ENCODE data around the gene TAS1R2.
"Not testable (repeated sequence)": the region's sequence is repeated elsewhere in the genome, so short reads cannot be mapped to it uniquely, and the experiment has no call there.

TAS1R2 gene

GRCh38 chr1:18891858-18892257 is 32.4 kb upstream of the TAS1R2 start:
- not testable (repeated sequence) for H3K9ac ChIP-seq (ENCODE audit: low read depth, low read length); H3K9me3 ChIP-seq (ENCODE audit: control insufficient read depth, insufficient read depth, low read length); H3K36me3 ChIP-seq (ENCODE audit: insufficient read depth, low read length); H3K4me1 ChIP-seq (ENCODE audit: insufficient read depth, low read length)

- Histone ChIP-seq H3K9ac (ENCODE audit: low read depth, low read length) (no peak overlapping the region), H3K9me3 (ENCODE audit: control insufficient read depth, insufficient read depth, low read length) (no peaks in the 10 kb centered on the region), H3K4me1 (ENCODE audit: insufficient read depth, low read length) (no peaks in the 10 kb centered on the region), H3K36me3 (ENCODE audit: insufficient read depth, low read length) (no peaks in the 10 kb centered on the region; the same call in 1 of the 2 replicates)
These were observed 31.9 kb upstream of the TAS1R2 start for GRCh38 chr1:18891426-18891780.

GRCh38 chr1:18890706-18891425 is 31.4 kb upstream of the TAS1R2 start:
- H3K36me3 ChIP-seq (ENCODE audit: insufficient read depth, low read length) = no peaks in the 10 kb centered on the region; the same call in 1 of the 2 replicates
- H3K9ac ChIP-seq (ENCODE audit: low read depth, low read length) = no peak overlapping the region
- no peaks in the 10 kb centered on the region for H3K4me1 ChIP-seq (ENCODE audit: insufficient read depth, low read length)
- H3K9me3 ChIP-seq (ENCODE audit: control insufficient read depth, insufficient read depth, low read length) = no peaks in the 10 kb centered on the region

GRCh38 chr1:18886003-18886335 is 26.5 kb upstream of the TAS1R2 start:
- Histone ChIP-seq H3K9ac (ENCODE audit: low read depth, low read length) (no peak overlapping the region), H3K9me3 (ENCODE audit: control insufficient read depth, insufficient read depth, low read length) (no peaks in the 10 kb centered on the region), H3K36me3 (ENCODE audit: insufficient read depth, low read length) (no peaks in the 10 kb centered on the region; the same call in 1 of the 2 replicates), H3K4me1 (ENCODE audit: insufficient read depth, low read length) (no peaks in the 10 kb centered on the region)

GRCh38 chr1:18885311-18886002 is 26.0 kb upstream of the TAS1R2 start:
- Histone ChIP-seq H3K36me3 (ENCODE audit: insufficient read depth, low read length) (no peaks in the 10 kb centered on the region; the same call in 1 of the 2 replicates), H3K4me1 (ENCODE audit: insufficient read depth, low read length) (no peaks in the 10 kb centered on the region), H3K9ac (ENCODE audit: low read depth, low read length) (no peak overlapping the region), H3K9me3 (ENCODE audit: control insufficient read depth, insufficient read depth, low read length) (no peaks in the 10 kb centered on the region)

GRCh38 chr1:18884727-18885126 is 25.3 kb upstream of the TAS1R2 start:
- Histone ChIP-seq H3K9me3 (ENCODE audit: control insufficient read depth, insufficient read depth, low read length) (no peaks in the 10 kb centered on the region), H3K4me1 (ENCODE audit: insufficient read depth, low read length) (no peaks in the 10 kb centered on the region), H3K9ac (ENCODE audit: low read depth, low read length) (no peak overlapping the region), H3K36me3 (ENCODE audit: insufficient read depth, low read length) (no peaks in the 10 kb centered on the region; the same call in 1 of the 2 replicates)

- no peaks in the 10 kb centered on the region; the same call in 1 of the 2 replicates for H3K36me3 ChIP-seq (ENCODE audit: insufficient read depth, low read length)
- no peaks in the 10 kb centered on the region for H3K4me1 ChIP-seq (ENCODE audit: insufficient read depth, low read length)
- no peak overlapping the region for H3K9ac ChIP-seq (ENCODE audit: low read depth, low read length)
- H3K9me3 ChIP-seq (ENCODE audit: control insufficient read depth, insufficient read depth, low read length) = no peaks in the 10 kb centered on the region
These were observed 24.9 kb upstream of the TAS1R2 start for GRCh38 chr1:18884419-18884717.

GRCh38 chr1:18883636-18884418 is 24.4 kb upstream of the TAS1R2 start:
- Histone ChIP-seq H3K36me3 (ENCODE audit: insufficient read depth, low read length) (no peaks in the 10 kb centered on the region; the same call in 1 of the 2 replicates), H3K9me3 (ENCODE audit: control insufficient read depth, insufficient read depth, low read length) (no peaks in the 10 kb centered on the region)

GRCh38 chr1:18883079-18883478 is 23.6 kb upstream of the TAS1R2 start:
- no peaks in the 10 kb centered on the region for H3K36me3 ChIP-seq (ENCODE audit: insufficient read depth, low read length)

More at GRCh38 chr1:18883636-18884418, 24.4 kb upstream of the TAS1R2 start:
- Histone ChIP-seq H3K9ac (ENCODE audit: low read depth, low read length) (no peak overlapping the region), H3K4me1 (ENCODE audit: insufficient read depth, low read length) (no peaks in the 10 kb centered on the region)

GRCh38 chr1:18882486-18882885 is 23.0 kb upstream of the TAS1R2 start:
- Histone ChIP-seq H3K9ac (ENCODE audit: low read depth, low read length) (no peak overlapping the region), H3K9me3 (ENCODE audit: control insufficient read depth, insufficient read depth, low read length) (no peaks in the 10 kb centered on the region)

More at GRCh38 chr1:18883079-18883478, 23.6 kb upstream of the TAS1R2 start:
- Histone ChIP-seq H3K9ac (ENCODE audit: low read depth, low read length) (no peak overlapping the region), H3K9me3 (ENCODE audit: control insufficient read depth, insufficient read depth, low read length) (no peaks in the 10 kb centered on the region), H3K4me1 (ENCODE audit: insufficient read depth, low read length) (no peaks in the 10 kb centered on the region)

GRCh38 chr1:18881642-18882431 is 22.4 kb upstream of the TAS1R2 start:
- no peaks in the 10 kb centered on the region for H3K9me3 ChIP-seq (ENCODE audit: control insufficient read depth, insufficient read depth, low read length)
- H3K4me1 ChIP-seq (ENCODE audit: insufficient read depth, low read length) = no peaks in the 10 kb centered on the region
- H3K36me3 ChIP-seq (ENCODE audit: insufficient read depth, low read length) = no peaks in the 10 kb centered on the region
- H3K9ac ChIP-seq (ENCODE audit: low read depth, low read length) = no peak overlapping the region

More at GRCh38 chr1:18882486-18882885, 23.0 kb upstream of the TAS1R2 start:
- no peaks in the 10 kb centered on the region for H3K4me1 ChIP-seq (ENCODE audit: insufficient read depth, low read length)
- no peaks in the 10 kb centered on the region for H3K36me3 ChIP-seq (ENCODE audit: insufficient read depth, low read length)

GRCh38 chr1:18881164-18881563 is 21.7 kb upstream of the TAS1R2 start:
- Histone ChIP-seq H3K36me3 (ENCODE audit: insufficient read depth, low read length) (no peaks in the 10 kb centered on the region), H3K4me1 (ENCODE audit: insufficient read depth, low read length) (no peaks in the 10 kb centered on the region), H3K9ac (ENCODE audit: low read depth, low read length) (no peak overlapping the region), H3K9me3 (ENCODE audit: control insufficient read depth, insufficient read depth, low read length) (no peaks in the 10 kb centered on the region)

GRCh38 chr1:18880585-18880984 is 21.1 kb upstream of the TAS1R2 start:
- Histone ChIP-seq H3K9me3 (ENCODE audit: control insufficient read depth, insufficient read depth, low read length) (no peaks in the 10 kb centered on the region), H3K9ac (ENCODE audit: low read depth, low read length) (no peak overlapping the region), H3K4me1 (ENCODE audit: insufficient read depth, low read length) (no peaks in the 10 kb centered on the region), H3K36me3 (ENCODE audit: insufficient read depth, low read length) (no peaks in the 10 kb centered on the region)

- H3K36me3 ChIP-seq (ENCODE audit: insufficient read depth, low read length) = no peaks in the 10 kb centered on the region
- H3K9ac ChIP-seq (ENCODE audit: low read depth, low read length) = no peak overlapping the region
- no peaks in the 10 kb centered on the region for H3K4me1 ChIP-seq (ENCODE audit: insufficient read depth, low read length)
- no peaks in the 10 kb centered on the region for H3K9me3 ChIP-seq (ENCODE audit: control insufficient read depth, insufficient read depth, low read length)
These were observed 20.4 kb upstream of the TAS1R2 start for GRCh38 chr1:18879791-18880309.

Data from ES-I3 (cell line).